HL-60 (cell line): ENCODE data around the gene SPRTN.

ENCODE experiments used
- GABPA ChIP-seq: IDR thresholded peaks from 2 replicates; pipeline ENCODE4 v1.6.1; 2012; ENCODE audit warnings: low read depth
- POLR2AphosphoS5 ChIP-seq: IDR thresholded peaks from 2 replicates; pipeline ENCODE4 v1.6.1; 2012; ENCODE audit warnings: low read depth
- SPI1 ChIP-seq: IDR thresholded peaks from 2 replicates; pipeline ENCODE4 v1.6.1; 2012; ENCODE audit warnings: low read depth, mild to moderate bottlenecking, borderline replicate concordance
- TF ChIP-seq, protein P1 (sequence below): IDR thresholded peaks from one replicate; pipeline ENCODE4 v1.5.1; 2011; ENCODE audit warnings: low read length, control low read depth, inconsistent platforms; ENCODE audit not compliant: insufficient read depth
- TF ChIP-seq, protein P2 (sequence below): IDR thresholded peaks from 2 replicates; pipeline ENCODE4 v1.6.1; 2012; ENCODE audit warnings: low read depth; ENCODE audit not compliant: insufficient replicate concordance

DNA sequence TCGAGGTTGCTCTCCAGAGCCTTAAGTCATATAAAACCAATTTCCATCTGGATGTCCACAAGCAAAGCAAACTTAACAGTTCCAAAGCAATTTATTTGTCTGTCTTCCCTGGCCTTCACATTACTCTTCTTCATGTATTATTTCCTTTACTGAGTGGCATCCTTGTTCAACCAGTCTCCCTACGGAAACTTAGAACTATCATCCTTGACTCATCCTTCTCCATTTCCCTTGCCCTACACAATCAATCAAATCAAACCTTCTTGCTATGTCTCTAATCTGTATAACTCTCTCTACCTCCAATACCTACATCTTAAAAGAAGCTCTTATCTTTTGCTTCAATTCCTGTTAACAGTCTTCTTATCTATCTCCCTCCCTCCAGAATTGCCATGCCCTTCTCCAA, 58.5 kb downstream of the SPRTN start:
- TF ChIP-seq, protein P1, sequence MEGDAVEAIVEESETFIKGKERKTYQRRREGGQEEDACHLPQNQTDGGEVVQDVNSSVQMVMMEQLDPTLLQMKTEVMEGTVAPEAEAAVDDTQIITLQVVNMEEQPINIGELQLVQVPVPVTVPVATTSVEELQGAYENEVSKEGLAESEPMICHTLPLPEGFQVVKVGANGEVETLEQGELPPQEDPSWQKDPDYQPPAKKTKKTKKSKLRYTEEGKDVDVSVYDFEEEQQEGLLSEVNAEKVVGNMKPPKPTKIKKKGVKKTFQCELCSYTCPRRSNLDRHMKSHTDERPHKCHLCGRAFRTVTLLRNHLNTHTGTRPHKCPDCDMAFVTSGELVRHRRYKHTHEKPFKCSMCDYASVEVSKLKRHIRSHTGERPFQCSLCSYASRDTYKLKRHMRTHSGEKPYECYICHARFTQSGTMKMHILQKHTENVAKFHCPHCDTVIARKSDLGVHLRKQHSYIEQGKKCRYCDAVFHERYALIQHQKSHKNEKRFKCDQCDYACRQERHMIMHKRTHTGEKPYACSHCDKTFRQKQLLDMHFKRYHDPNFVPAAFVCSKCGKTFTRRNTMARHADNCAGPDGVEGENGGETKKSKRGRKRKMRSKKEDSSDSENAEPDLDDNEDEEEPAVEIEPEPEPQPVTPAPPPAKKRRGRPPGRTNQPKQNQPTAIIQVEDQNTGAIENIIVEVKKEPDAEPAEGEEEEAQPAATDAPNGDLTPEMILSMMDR: no peak
- TF ChIP-seq SPI1 (no peak), POLR2AphosphoS5 (no peak), GABPA (no peak)
- TF ChIP-seq, protein P2, sequence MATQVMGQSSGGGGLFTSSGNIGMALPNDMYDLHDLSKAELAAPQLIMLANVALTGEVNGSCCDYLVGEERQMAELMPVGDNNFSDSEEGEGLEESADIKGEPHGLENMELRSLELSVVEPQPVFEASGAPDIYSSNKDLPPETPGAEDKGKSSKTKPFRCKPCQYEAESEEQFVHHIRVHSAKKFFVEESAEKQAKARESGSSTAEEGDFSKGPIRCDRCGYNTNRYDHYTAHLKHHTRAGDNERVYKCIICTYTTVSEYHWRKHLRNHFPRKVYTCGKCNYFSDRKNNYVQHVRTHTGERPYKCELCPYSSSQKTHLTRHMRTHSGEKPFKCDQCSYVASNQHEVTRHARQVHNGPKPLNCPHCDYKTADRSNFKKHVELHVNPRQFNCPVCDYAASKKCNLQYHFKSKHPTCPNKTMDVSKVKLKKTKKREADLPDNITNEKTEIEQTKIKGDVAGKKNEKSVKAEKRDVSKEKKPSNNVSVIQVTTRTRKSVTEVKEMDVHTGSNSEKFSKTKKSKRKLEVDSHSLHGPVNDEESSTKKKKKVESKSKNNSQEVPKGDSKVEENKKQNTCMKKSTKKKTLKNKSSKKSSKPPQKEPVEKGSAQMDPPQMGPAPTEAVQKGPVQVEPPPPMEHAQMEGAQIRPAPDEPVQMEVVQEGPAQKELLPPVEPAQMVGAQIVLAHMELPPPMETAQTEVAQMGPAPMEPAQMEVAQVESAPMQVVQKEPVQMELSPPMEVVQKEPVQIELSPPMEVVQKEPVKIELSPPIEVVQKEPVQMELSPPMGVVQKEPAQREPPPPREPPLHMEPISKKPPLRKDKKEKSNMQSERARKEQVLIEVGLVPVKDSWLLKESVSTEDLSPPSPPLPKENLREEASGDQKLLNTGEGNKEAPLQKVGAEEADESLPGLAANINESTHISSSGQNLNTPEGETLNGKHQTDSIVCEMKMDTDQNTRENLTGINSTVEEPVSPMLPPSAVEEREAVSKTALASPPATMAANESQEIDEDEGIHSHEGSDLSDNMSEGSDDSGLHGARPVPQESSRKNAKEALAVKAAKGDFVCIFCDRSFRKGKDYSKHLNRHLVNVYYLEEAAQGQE: no peak
